H1 (cell line): ENCODE measurements around the gene FOXO4.

Experiments
- GABPA ChIP-seq: IDR thresholded peaks from 2 replicates; pipeline ENCODE4 v1.6.1; 2011; ENCODE audit warnings: mild to moderate bottlenecking, low read length, moderate library complexity, borderline replicate concordance; ENCODE audit not compliant: insufficient read depth
- POLR2A ChIP-seq, 2 experiments: IDR thresholded peaks; 1 replicate in 1 of 2; 2 replicates in 1 of 2; pipeline ENCODE4 v1.6.1; 2011; ENCODE audit warnings: low read depth in 2 of 2, low read length in 2 of 2, mild to moderate bottlenecking in 2 of 2; ENCODE audit errors: control extremely low read depth in 1 of 2
- SIN3A ChIP-seq, 2 experiments: IDR thresholded peaks in 1 of 2; conservative IDR thresholded peaks in 1 of 2; 2 replicates each; pipeline ENCODE4 v1.6.1; 2011 to 2012; ENCODE audit warnings: low read length in 2 of 2, improper control_type of control experiment in 1 of 2, low read depth in 1 of 2, mild to moderate bottlenecking in 1 of 2
- TAF1 ChIP-seq: IDR thresholded peaks from 2 replicates; pipeline ENCODE4 v1.6.1; 2011; ENCODE audit warnings: mild to moderate bottlenecking, low read depth, low read length
- TBP ChIP-seq: IDR thresholded peaks from 2 replicates; pipeline ENCODE4 v1.6.1; 2011; ENCODE audit warnings: low read depth, low read length, improper control_type of control experiment
- TF ChIP-seq, protein P1 (sequence below): IDR thresholded peaks from 2 replicates; pipeline ENCODE4 v1.6.1; 2012; ENCODE audit warnings: inconsistent platforms
- TF ChIP-seq, protein P2 (sequence below), 3 experiments: IDR thresholded peaks; 1 replicate in 2 of 3; 2 replicates in 1 of 3; pipeline versions ENCODE4 v1.5.1 to v1.6.1; 2011; ENCODE audit warnings: low read length in 3 of 3, mild to moderate bottlenecking in 3 of 3, inconsistent platforms in 2 of 3, low read depth in 1 of 3, moderate library complexity in 1 of 3; ENCODE audit not compliant: insufficient read depth in 1 of 3; ENCODE audit errors: control extremely low read depth in 1 of 3

DNA sequence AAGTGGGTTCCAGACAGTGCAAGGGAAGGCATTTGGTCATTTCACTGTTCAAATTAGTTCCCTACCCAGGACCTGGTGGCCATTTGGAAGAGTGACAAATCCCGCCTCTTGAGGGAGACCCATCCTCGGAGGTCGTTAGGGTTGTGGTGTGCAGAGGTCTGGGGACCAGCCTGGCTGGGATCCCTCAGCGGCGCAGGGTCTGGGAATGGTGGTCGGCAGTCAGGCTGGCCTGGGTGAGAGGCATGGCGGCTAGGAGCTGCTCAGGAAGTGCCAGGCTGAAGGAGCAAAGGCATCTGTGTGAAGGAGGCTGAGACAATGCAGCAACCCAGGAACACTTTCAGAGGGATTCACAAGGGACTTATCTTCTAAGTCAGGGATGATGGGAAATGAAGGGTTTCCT, 55.7 kb downstream of the FOXO4 start:
- TF ChIP-seq GABPA (no peak), TBP (no peak), SIN3A (conservative IDR thresholded peaks at IDR 0.05 in 1 of 2, IDR thresholded peaks at IDR 0.05 in 1 of 2; ENCODE audit: low read depth in 1 of 2, low read length in 2 of 2) (no peak), TAF1 (no peak), POLR2A (IDR thresholded peaks at IDR 0.05; ENCODE audit: control extremely low read depth in 1 of 2, low read depth in 2 of 2, low read length in 2 of 2) (no peak)
- TF ChIP-seq, protein P1, sequence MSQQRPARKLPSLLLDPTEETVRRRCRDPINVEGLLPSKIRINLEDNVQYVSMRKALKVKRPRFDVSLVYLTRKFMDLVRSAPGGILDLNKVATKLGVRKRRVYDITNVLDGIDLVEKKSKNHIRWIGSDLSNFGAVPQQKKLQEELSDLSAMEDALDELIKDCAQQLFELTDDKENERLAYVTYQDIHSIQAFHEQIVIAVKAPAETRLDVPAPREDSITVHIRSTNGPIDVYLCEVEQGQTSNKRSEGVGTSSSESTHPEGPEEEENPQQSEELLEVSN = no peak
- TF ChIP-seq, protein P2, sequence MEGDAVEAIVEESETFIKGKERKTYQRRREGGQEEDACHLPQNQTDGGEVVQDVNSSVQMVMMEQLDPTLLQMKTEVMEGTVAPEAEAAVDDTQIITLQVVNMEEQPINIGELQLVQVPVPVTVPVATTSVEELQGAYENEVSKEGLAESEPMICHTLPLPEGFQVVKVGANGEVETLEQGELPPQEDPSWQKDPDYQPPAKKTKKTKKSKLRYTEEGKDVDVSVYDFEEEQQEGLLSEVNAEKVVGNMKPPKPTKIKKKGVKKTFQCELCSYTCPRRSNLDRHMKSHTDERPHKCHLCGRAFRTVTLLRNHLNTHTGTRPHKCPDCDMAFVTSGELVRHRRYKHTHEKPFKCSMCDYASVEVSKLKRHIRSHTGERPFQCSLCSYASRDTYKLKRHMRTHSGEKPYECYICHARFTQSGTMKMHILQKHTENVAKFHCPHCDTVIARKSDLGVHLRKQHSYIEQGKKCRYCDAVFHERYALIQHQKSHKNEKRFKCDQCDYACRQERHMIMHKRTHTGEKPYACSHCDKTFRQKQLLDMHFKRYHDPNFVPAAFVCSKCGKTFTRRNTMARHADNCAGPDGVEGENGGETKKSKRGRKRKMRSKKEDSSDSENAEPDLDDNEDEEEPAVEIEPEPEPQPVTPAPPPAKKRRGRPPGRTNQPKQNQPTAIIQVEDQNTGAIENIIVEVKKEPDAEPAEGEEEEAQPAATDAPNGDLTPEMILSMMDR (IDR thresholded peaks at IDR 0.05; ENCODE audit: control extremely low read depth in 1 of 3, insufficient read depth in 1 of 3, low read depth in 1 of 3, low read length in 3 of 3) = no peak
